ENCODE measurements around the gene DYSF.
"Not testable (repeated sequence)": the region's sequence is repeated elsewhere in the genome, so short reads cannot be mapped to it uniquely, and the experiment has no call there.

The DYSF gene

GRCh38 chr2:71646028-71646427 is 192.7 kb downstream of the DYSF start:
- Histone ChIP-seq H3K27me3 (ENCODE audit: control insufficient read depth, low read length) (no peaks in the 10 kb centered on the region), H3K79me2 (ENCODE audit: control insufficient read depth, low read length) (no peaks in the 10 kb centered on the region), H3K36me3 (ENCODE audit: control insufficient read depth, low read length) (no peaks in the 10 kb centered on the region), H3K4me2 (ENCODE audit: low read length) (no peak overlapping the region), H3K4me1 (ENCODE audit: control insufficient read depth, low read length) (no peaks in the 10 kb centered on the region), H3K27ac (ENCODE audit: low read depth, low read length) (no peak overlapping the region), H3K9me2 (replicated peaks; ENCODE audit: control insufficient read depth, low read length) (no peaks in the 10 kb centered on the region), H4K20me1 (ENCODE audit: control insufficient read depth, insufficient read depth, low read depth, low read length) (no peaks in the 10 kb centered on the region), H3K9me3 (ENCODE audit: control insufficient read depth, insufficient read depth, low read length) (no peaks in the 10 kb centered on the region), H3K4me3 (ENCODE audit: low read length) (no peak overlapping the region), H3F3A (ENCODE audit: control insufficient read depth, insufficient read depth) (no peaks in the 10 kb centered on the region)
- TF ChIP-seq CTCF (IDR thresholded peaks at IDR 0.05; ENCODE audit: low read depth, low read length, poor library complexity, severe bottlenecking) (no peak), EZH2phosphoT487 (IDR thresholded peaks at IDR 0.05; ENCODE audit: borderline replicate concordance, low read length) (no peak)

- Histone ChIP-seq H3K27me3 (ENCODE audit: control insufficient read depth, low read length) (no peaks in the 10 kb centered on the region), H3K4me2 (ENCODE audit: low read length) (no peak overlapping the region), H3K9me3 (ENCODE audit: control insufficient read depth, insufficient read depth, low read length) (no peaks in the 10 kb centered on the region), H3K79me2 (ENCODE audit: control insufficient read depth, low read length) (no peaks in the 10 kb centered on the region), H3F3A (ENCODE audit: control insufficient read depth, insufficient read depth) (no peaks in the 10 kb centered on the region), H3K9me2 (replicated peaks; ENCODE audit: control insufficient read depth, low read length) (no peaks in the 10 kb centered on the region), H4K20me1 (ENCODE audit: control insufficient read depth, insufficient read depth, low read depth, low read length) (no peaks in the 10 kb centered on the region), H3K36me3 (ENCODE audit: control insufficient read depth, low read length) (no peaks in the 10 kb centered on the region), H3K27ac (ENCODE audit: low read depth, low read length) (no peak overlapping the region), H3K4me1 (ENCODE audit: control insufficient read depth, low read length) (no peaks in the 10 kb centered on the region), H3K4me3 (ENCODE audit: low read length) (no peak overlapping the region)
- TF ChIP-seq CTCF (IDR thresholded peaks at IDR 0.05; ENCODE audit: low read depth, low read length, poor library complexity, severe bottlenecking) (no peak), EZH2phosphoT487 (IDR thresholded peaks at IDR 0.05; ENCODE audit: borderline replicate concordance, low read length) (no peak)
Observed at GRCh38 chr2:71647356-71647755, 194.0 kb downstream of the DYSF start.

- Histone ChIP-seq H3K4me1 (ENCODE audit: control insufficient read depth, low read length) (no peaks in the 10 kb centered on the region), H3K27me3 (ENCODE audit: control insufficient read depth, low read length) (no peaks in the 10 kb centered on the region), H3K4me3 (ENCODE audit: low read length) (no peak overlapping the region), H3K27ac (ENCODE audit: low read depth, low read length) (no peak overlapping the region), H3K36me3 (ENCODE audit: control insufficient read depth, low read length) (no peaks in the 10 kb centered on the region), H4K20me1 (ENCODE audit: control insufficient read depth, insufficient read depth, low read depth, low read length) (no peaks in the 10 kb centered on the region), H3K9me3 (ENCODE audit: control insufficient read depth, insufficient read depth, low read length) (peaks cover 9% of the 10 kb centered on the region; the same call in 1 of the 2 replicates), H3F3A (ENCODE audit: control insufficient read depth, insufficient read depth) (no peaks in the 10 kb centered on the region), H3K79me2 (ENCODE audit: control insufficient read depth, low read length) (no peaks in the 10 kb centered on the region), H3K4me2 (ENCODE audit: low read length) (no peak overlapping the region), H3K9me2 (replicated peaks; ENCODE audit: control insufficient read depth, low read length) (no peaks in the 10 kb centered on the region)
- TF ChIP-seq EZH2phosphoT487 (IDR thresholded peaks at IDR 0.05; ENCODE audit: borderline replicate concordance, low read length) (no peak), CTCF (IDR thresholded peaks at IDR 0.05; ENCODE audit: low read depth, low read length, poor library complexity, severe bottlenecking) (no peak)
Observed at GRCh38 chr2:71655498-71655897, 202.1 kb downstream of the DYSF start.

GRCh38 chr2:71658256-71658655 is 204.9 kb downstream of the DYSF start:
- H3K27me3 ChIP-seq (ENCODE audit: control insufficient read depth, low read length); H4K20me1 ChIP-seq (ENCODE audit: control insufficient read depth, insufficient read depth, low read depth, low read length); H3K4me2 ChIP-seq (ENCODE audit: low read length); H3K27ac ChIP-seq (ENCODE audit: low read depth, low read length); H3K9me2 ChIP-seq (replicated peaks; ENCODE audit: control insufficient read depth, low read length); H3F3A ChIP-seq (ENCODE audit: control insufficient read depth, insufficient read depth); H3K79me2 ChIP-seq (ENCODE audit: control insufficient read depth, low read length); H3K36me3 ChIP-seq (ENCODE audit: control insufficient read depth, low read length); H3K9me3 ChIP-seq (ENCODE audit: control insufficient read depth, insufficient read depth, low read length); H3K4me3 ChIP-seq (ENCODE audit: low read length); H3K4me1 ChIP-seq (ENCODE audit: control insufficient read depth, low read length): not testable (repeated sequence)
